IMR-90 (cell line): ENCODE data around the gene USH2A. TPM values are rescaled to one million over a fixed set of nuclear protein-coding genes. Genes with fewer than 3 reads are reported as not detected.

Experiments
- ATAC-seq: fragments of 200-7000 bp; cut with Tn5 transposase; 2 replicates; pipeline ENCODE4 v1.9.1; 2020; ENCODE audit warnings: low read depth, mild to moderate bottlenecking, moderate library complexity
- BruUV-seq: library from RNA; stranded (reverse); fragments of 400-500 nt; replicated peaks from 2 replicates; lab custom pipeline; 2021; lab: Mats Ljungman, UMichigan
- CTCF ChIA-PET: fragments of 300-600 bp; formaldehyde crosslinking; extraction: SDS; loops from one replicate; lab custom pipeline; 2021; ENCODE audit warnings: antibody characterized with exemption; lab: Yijun Ruan, JAX
- POLR2A ChIA-PET: fragments of 300-600 bp; sonication (Branson Sonifier 250); formaldehyde crosslinking; loops from one replicate; lab custom pipeline; 2022; ENCODE audit warnings: antibody characterized with exemption; ENCODE audit not compliant: unreplicated experiment; lab: Charles Lee
- DNase-seq: peaks from one replicate; pipeline ENCODE4 v3.0.0; 2013
- H2AFZ ChIP-seq: replicated peaks from 2 replicates; pipeline ENCODE3; 2013; ENCODE audit warnings: low read length, mild to moderate bottlenecking; ENCODE audit not compliant: poor library complexity
- H2AK5ac ChIP-seq: 2 replicates; pipeline ENCODE4 v1.6.1; 2013; ENCODE audit warnings: low read depth, low read length, inconsistent platforms
- H2AK9ac ChIP-seq: replicated peaks from 2 replicates; pipeline ENCODE3; 2013; ENCODE audit warnings: mild to moderate bottlenecking, low read depth, low read length, moderate library complexity; ENCODE audit not compliant: poor library complexity
- H2BK120ac ChIP-seq: 2 replicates; pipeline ENCODE4 v1.6.1; 2013; ENCODE audit warnings: low read depth, low read length, inconsistent platforms
- H2BK15ac ChIP-seq: 3 replicates; pipeline ENCODE4 v1.6.1; 2013; ENCODE audit warnings: low read depth, low read length, inconsistent platforms
- H2BK20ac ChIP-seq: 2 replicates; pipeline ENCODE4 v1.6.1; 2013; ENCODE audit warnings: low read depth, mild to moderate bottlenecking, inconsistent platforms, low read length, moderate library complexity
- H2BK5ac ChIP-seq: 2 replicates; pipeline ENCODE4 v1.6.1; 2013; ENCODE audit warnings: mild to moderate bottlenecking, low read depth, low read length, inconsistent platforms; ENCODE audit not compliant: poor library complexity, severe bottlenecking
- H3K14ac ChIP-seq: replicated peaks from 2 replicates; pipeline ENCODE4 v1.6.1; 2013; ENCODE audit warnings: low read depth, low read length, inconsistent platforms
- H3K18ac ChIP-seq: 2 replicates; pipeline ENCODE4 v1.6.1; 2013; ENCODE audit warnings: low read depth, low read length, control low read depth
- H3K23ac ChIP-seq: 2 replicates; pipeline ENCODE4 v1.6.1; 2013; ENCODE audit warnings: low read depth, low read length, inconsistent platforms
- H3K27ac ChIP-seq: 2 replicates; pipeline ENCODE4 v1.5.1; 2013; ENCODE audit warnings: mild to moderate bottlenecking, control low read depth, low read length; ENCODE audit not compliant: insufficient read depth
- H3K27me3 ChIP-seq: 2 replicates; pipeline ENCODE4 v1.6.1; 2013; ENCODE audit warnings: low read length; ENCODE audit not compliant: control insufficient read depth, insufficient read depth
- H3K36me3 ChIP-seq: 2 replicates; pipeline ENCODE4 v1.6.1; 2013; ENCODE audit warnings: low read length, mixed read lengths; ENCODE audit not compliant: control insufficient read depth, insufficient read depth
- H3K4ac ChIP-seq: 2 replicates; pipeline ENCODE4 v1.6.1; 2013; ENCODE audit warnings: low read depth, low read length, inconsistent platforms
- H3K4me1 ChIP-seq: 2 replicates; pipeline ENCODE4 v1.6.1; 2013; ENCODE audit warnings: low read length, mixed read lengths; ENCODE audit not compliant: control insufficient read depth, insufficient read depth
- H3K4me2 ChIP-seq: 2 replicates; pipeline ENCODE4 v1.6.1; 2013; ENCODE audit warnings: low read depth, mild to moderate bottlenecking, control low read depth, low read length, moderate library complexity
- H3K4me3 ChIP-seq: 2 replicates; pipeline ENCODE4 v1.5.1; 2013; ENCODE audit warnings: low read depth, mild to moderate bottlenecking, control low read depth, low read length, moderate library complexity; ENCODE audit not compliant: insufficient read depth
- H3K56ac ChIP-seq: 2 replicates; pipeline ENCODE4 v1.6.1; 2013; ENCODE audit warnings: low read length, inconsistent platforms; ENCODE audit not compliant: insufficient read depth; ENCODE audit errors: extremely low read depth
- H3K79me1 ChIP-seq, 2 experiments: 2 replicates each; pipeline ENCODE4 v1.6.1; 2013; ENCODE audit warnings: low read length in 2 of 2, inconsistent platforms in 1 of 2, low read depth in 1 of 2
- H3K9ac ChIP-seq: 2 replicates; pipeline ENCODE4 v1.6.1; 2013; ENCODE audit warnings: low read depth, low read length, control low read depth
- H3K9me1 ChIP-seq: 2 replicates; pipeline ENCODE4 v1.6.1; 2013; ENCODE audit warnings: low read length, inconsistent platforms; ENCODE audit not compliant: insufficient read depth
- H3K9me3 ChIP-seq: 2 replicates; pipeline ENCODE4 v1.6.1; 2013; ENCODE audit warnings: low read length; ENCODE audit not compliant: control insufficient read depth, insufficient read depth
- H4K20me1 ChIP-seq: 2 replicates; pipeline ENCODE4 v1.6.1; 2013; ENCODE audit warnings: low read length, inconsistent platforms; ENCODE audit not compliant: insufficient read depth
- H4K5ac ChIP-seq: 2 replicates; pipeline ENCODE4 v1.6.1; 2013; ENCODE audit warnings: mild to moderate bottlenecking, low read depth, low read length, control low read depth
- H4K8ac ChIP-seq, 2 experiments: 2 replicates each; pipeline ENCODE4 v1.6.1; 2013; ENCODE audit warnings: low read depth in 2 of 2, low read length in 2 of 2, control low read depth in 1 of 2, inconsistent platforms in 1 of 2
- H4K91ac ChIP-seq: 2 replicates; pipeline ENCODE4 v1.6.1; 2013; ENCODE audit warnings: low read depth, low read length, inconsistent platforms; ENCODE audit not compliant: insufficient read depth
- BHLHE40 ChIP-seq: fragments of 150-350 bp; IDR thresholded peaks from 2 replicates; pipeline ENCODE4 v1.6.1; 2016; ENCODE audit warnings: mild to moderate bottlenecking, low read depth, low read length
- CEBPB ChIP-seq: IDR thresholded peaks from 2 replicates; pipeline ENCODE4 v1.6.1; 2012; ENCODE audit warnings: low read depth, low read length, improper control_type of control experiment
- CHD1 ChIP-seq: IDR thresholded peaks from 2 replicates; pipeline ENCODE4 v1.6.1; 2012; ENCODE audit warnings: low read depth, low read length, improper control_type of control experiment
- ELK1 ChIP-seq: fragments of 150-350 bp; IDR thresholded peaks from 2 replicates; pipeline ENCODE4 v1.6.1; 2016; ENCODE audit warnings: low read depth, mild to moderate bottlenecking, low read length, moderate library complexity, borderline replicate concordance
- FOS ChIP-seq: fragments of 150-350 bp; IDR thresholded peaks from 2 replicates; pipeline ENCODE4 v1.6.1; 2016; ENCODE audit warnings: low read depth, low read length
- MAFK ChIP-seq: IDR thresholded peaks from 2 replicates; pipeline ENCODE4 v1.6.1; 2012; ENCODE audit warnings: low read depth, low read length, improper control_type of control experiment
- MAZ ChIP-seq: IDR thresholded peaks from 2 replicates; pipeline ENCODE4 v1.6.1; 2012; ENCODE audit warnings: low read depth, mild to moderate bottlenecking, low read length, improper control_type of control experiment, moderate library complexity, borderline replicate concordance
- MXI1 ChIP-seq: IDR thresholded peaks from 2 replicates; pipeline ENCODE4 v1.6.1; 2012; ENCODE audit warnings: low read depth, mild to moderate bottlenecking, low read length, moderate library complexity, borderline replicate concordance
- NFE2L2 ChIP-seq: fragments of 150-350 bp; IDR thresholded peaks from 2 replicates; pipeline ENCODE4 v1.6.1; 2016; ENCODE audit warnings: low read depth, mild to moderate bottlenecking, low read length
- POLR2A ChIP-seq: IDR thresholded peaks from 2 replicates; pipeline ENCODE4 v1.6.1; 2012; ENCODE audit warnings: mild to moderate bottlenecking, low read depth, low read length
- RAD21 ChIP-seq: IDR thresholded peaks from 2 replicates; pipeline ENCODE4 v1.6.1; 2012; ENCODE audit warnings: low read length, improper control_type of control experiment
- RCOR1 ChIP-seq: IDR thresholded peaks from 2 replicates; pipeline ENCODE4 v1.6.1; 2012; ENCODE audit warnings: mild to moderate bottlenecking, low read length, improper control_type of control experiment; ENCODE audit not compliant: insufficient replicate concordance
- RFX5 ChIP-seq: IDR thresholded peaks from 2 replicates; pipeline ENCODE4 v1.8.0; 2012; ENCODE audit warnings: low read depth, mild to moderate bottlenecking, low read length, moderate library complexity
- SMC3 ChIP-seq: fragments of 150-350 bp; IDR thresholded peaks from 2 replicates; pipeline ENCODE4 v1.6.1; 2016; ENCODE audit warnings: low read depth, mild to moderate bottlenecking, antibody characterized with exemption, low read length, moderate library complexity
- WGBS, 2 experiments: methylation state at CpG; one replicate each; pipeline versions ENCODE4 v1.1.5 to v1.1.7; 2013; ENCODE audit warnings: missing lambda C conversion rate in 2 of 2; ENCODE audit not compliant: insufficient read length in 1 of 2; ENCODE audit errors: extremely low coverage in 2 of 2; 5-methylcytosine and 5-hydroxymethylcytosine counted together
- dilution Hi-C: fragments of 300-500 bp; cut with HindIII; formaldehyde crosslinking; loops from one replicate; pipeline ENCODE4 v1.14.3; 2018; ENCODE audit warnings: low sequenced_read_pairs; ENCODE audit not compliant: unreplicated experiment
- in situ Hi-C: fragments of 300-500 bp; cut with MboI; formaldehyde crosslinking; loops from 3 replicates; pipeline ENCODE4 v1.14.3; 2019; ENCODE audit warnings: low sequenced_read_pairs, inconsistent platforms, mixed read lengths
- intact Hi-C: fragments of 100-400 bp; cut with micrococcal nuclease; formaldehyde crosslinking; loops from 2 replicates; pipeline ENCODE4 v1.10.0; 2022
- polyA plus RNA-seq, 3 experiments: library from polyadenylated mRNA; depleted of rRNA; stranded (reverse); fragments of >200 nt; gene quantifications; 2 replicates each; pipeline ENCODE4 v1.2.3, GENCODE V29; 2012; ENCODE audit warnings: low replicate concordance in 1 of 3
- total RNA-seq: library from RNA; depleted of rRNA; stranded (reverse); fragments of >200 nt; gene quantifications from 2 replicates; pipeline ENCODE4 v1.2.3, GENCODE V29; 2012
- TF ChIP-seq, protein P1 (sequence below): fragments of 150-350 bp; IDR thresholded peaks from 2 replicates; pipeline ENCODE4 v1.6.1; 2017; ENCODE audit warnings: mild to moderate bottlenecking, antibody characterized with exemption, low read length, low read depth
- TF ChIP-seq, protein P2 (sequence below): conservative IDR thresholded peaks from 2 replicates; pipeline ENCODE4 v1.5.1; 2012; ENCODE audit warnings: mild to moderate bottlenecking, low read depth, low read length, improper control_type of control experiment

Gene USH2A
- total and polyA plus RNA-seq, 2 of the 4 experiments (the other 2 are of a cell fraction), result under 0.01 to 0.02 TPM

DNA sequence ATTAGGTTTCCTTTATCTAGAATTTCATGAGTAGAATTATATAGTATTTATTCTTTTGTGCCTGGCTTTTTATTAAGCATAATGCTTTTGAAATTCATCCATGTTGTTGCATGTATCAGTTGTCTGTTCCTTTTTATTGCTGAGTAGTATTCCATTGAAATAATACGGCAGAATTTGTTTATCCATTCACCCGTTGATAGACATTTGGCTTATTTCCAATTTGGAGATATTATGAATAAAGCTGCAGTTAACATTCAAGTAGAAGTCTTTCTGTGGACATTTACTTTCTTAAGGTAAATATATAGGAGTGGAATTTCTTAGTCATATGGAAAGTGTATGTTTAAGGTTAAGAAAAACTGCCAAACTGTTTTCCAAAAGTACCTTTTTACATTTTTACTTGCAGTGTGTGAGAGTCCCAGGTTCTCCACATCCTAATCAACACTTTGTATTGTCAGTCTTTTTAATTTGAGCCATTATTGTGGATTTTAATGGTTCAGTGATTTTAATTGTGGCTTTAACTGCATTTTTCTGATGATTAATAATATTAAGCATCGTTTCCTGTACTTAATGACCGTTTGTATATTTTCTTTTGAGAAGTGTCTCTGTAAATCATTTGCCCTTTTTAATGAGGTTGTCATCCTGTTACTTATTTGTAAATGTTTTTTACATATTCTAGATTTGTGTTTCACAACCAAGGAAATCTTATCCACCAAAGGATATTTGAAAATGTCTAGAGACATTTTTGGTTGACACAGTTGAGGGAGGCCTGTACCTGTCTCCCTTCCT, 833.4 kb downstream of the USH2A start:
- no peak overlapping the region for H4K91ac ChIP-seq
- no peak overlapping the region for H3K4ac ChIP-seq
- H2BK15ac ChIP-seq, result no peak overlapping the region
- H2BK20ac ChIP-seq, result no peak overlapping the region
- dilution Hi-C loops (no loop called here), in situ Hi-C loops (no loop called here), intact Hi-C loops (no loop called here)
- BruUV-seq, result no TSS peak
- H3K36me3 ChIP-seq, result peaks cover 19% of the 10 kb centered on the region
- no peak for TF ChIP-seq RAD21
- TF ChIP-seq RFX5, result no peak
- TF ChIP-seq CEBPB, result no peak
- no peak for TF ChIP-seq MXI1
- TF ChIP-seq CHD1, result no peak
- no peak for TF ChIP-seq MAZ
- TF ChIP-seq NFE2L2, result no peak
- TF ChIP-seq RCOR1, result no peak
- TF ChIP-seq MAFK, result no peak
- no peak for TF ChIP-seq SMC3
- TF ChIP-seq FOS, result no peak
- no peak for TF ChIP-seq POLR2A
- TF ChIP-seq, protein P1, sequence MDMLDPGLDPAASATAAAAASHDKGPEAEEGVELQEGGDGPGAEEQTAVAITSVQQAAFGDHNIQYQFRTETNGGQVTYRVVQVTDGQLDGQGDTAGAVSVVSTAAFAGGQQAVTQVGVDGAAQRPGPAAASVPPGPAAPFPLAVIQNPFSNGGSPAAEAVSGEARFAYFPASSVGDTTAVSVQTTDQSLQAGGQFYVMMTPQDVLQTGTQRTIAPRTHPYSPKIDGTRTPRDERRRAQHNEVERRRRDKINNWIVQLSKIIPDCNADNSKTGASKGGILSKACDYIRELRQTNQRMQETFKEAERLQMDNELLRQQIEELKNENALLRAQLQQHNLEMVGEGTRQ, result no peak
- TF ChIP-seq BHLHE40, result no peak
- no peak for TF ChIP-seq ELK1
- TF ChIP-seq, protein P2, sequence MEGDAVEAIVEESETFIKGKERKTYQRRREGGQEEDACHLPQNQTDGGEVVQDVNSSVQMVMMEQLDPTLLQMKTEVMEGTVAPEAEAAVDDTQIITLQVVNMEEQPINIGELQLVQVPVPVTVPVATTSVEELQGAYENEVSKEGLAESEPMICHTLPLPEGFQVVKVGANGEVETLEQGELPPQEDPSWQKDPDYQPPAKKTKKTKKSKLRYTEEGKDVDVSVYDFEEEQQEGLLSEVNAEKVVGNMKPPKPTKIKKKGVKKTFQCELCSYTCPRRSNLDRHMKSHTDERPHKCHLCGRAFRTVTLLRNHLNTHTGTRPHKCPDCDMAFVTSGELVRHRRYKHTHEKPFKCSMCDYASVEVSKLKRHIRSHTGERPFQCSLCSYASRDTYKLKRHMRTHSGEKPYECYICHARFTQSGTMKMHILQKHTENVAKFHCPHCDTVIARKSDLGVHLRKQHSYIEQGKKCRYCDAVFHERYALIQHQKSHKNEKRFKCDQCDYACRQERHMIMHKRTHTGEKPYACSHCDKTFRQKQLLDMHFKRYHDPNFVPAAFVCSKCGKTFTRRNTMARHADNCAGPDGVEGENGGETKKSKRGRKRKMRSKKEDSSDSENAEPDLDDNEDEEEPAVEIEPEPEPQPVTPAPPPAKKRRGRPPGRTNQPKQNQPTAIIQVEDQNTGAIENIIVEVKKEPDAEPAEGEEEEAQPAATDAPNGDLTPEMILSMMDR, result no peak
- H3K27me3 ChIP-seq, result no peaks in the 10 kb centered on the region
- no peak overlapping the region for H3K27ac ChIP-seq
- H3K9ac ChIP-seq, result no peak overlapping the region
- H3K9me3 ChIP-seq, result no peaks in the 10 kb centered on the region
- H2BK120ac ChIP-seq, result no peak overlapping the region
- ChIA-PET CTCF (no interaction called here), POLR2A (no interaction called here)
- no peak overlapping the region for H2BK5ac ChIP-seq
- ATAC-seq (no peak), DNase-seq (no peak)
- no peak overlapping the region for H2AFZ ChIP-seq
- peaks cover 7% of the 10 kb centered on the region for H3K4me1 ChIP-seq
- peaks cover 3% of the 10 kb centered on the region; the same call in 1 of the 2 replicates for H3K9me1 ChIP-seq
- no peak overlapping the region for H3K56ac ChIP-seq
- H4K8ac ChIP-seq, result no peak overlapping the region
- no peak overlapping the region for H3K14ac ChIP-seq
- H3K18ac ChIP-seq, result no peak overlapping the region
- no peaks in the 10 kb centered on the region for H4K20me1 ChIP-seq
- no peak overlapping the region for H3K4me3 ChIP-seq
- H4K5ac ChIP-seq, result no peak overlapping the region
- H3K4me2 ChIP-seq, result no peak overlapping the region
- H3K79me1 ChIP-seq, result peaks cover 9 to 21% of the 10 kb centered on the region in 2 experiments
- H3K23ac ChIP-seq, result no peak overlapping the region
- no peak overlapping the region for H2AK9ac ChIP-seq
- no peak overlapping the region for H2AK5ac ChIP-seq
- no CpG with 5 or more reads among the region's 4 CpGs for WGBS, 2 experiments
